ENCODE data around the gene AHNAK2.
"Not testable (repeated sequence)": the region's sequence is repeated elsewhere in the genome, so short reads cannot be mapped to it uniquely, and the experiment has no call there.

AHNAK2 gene

DNA sequence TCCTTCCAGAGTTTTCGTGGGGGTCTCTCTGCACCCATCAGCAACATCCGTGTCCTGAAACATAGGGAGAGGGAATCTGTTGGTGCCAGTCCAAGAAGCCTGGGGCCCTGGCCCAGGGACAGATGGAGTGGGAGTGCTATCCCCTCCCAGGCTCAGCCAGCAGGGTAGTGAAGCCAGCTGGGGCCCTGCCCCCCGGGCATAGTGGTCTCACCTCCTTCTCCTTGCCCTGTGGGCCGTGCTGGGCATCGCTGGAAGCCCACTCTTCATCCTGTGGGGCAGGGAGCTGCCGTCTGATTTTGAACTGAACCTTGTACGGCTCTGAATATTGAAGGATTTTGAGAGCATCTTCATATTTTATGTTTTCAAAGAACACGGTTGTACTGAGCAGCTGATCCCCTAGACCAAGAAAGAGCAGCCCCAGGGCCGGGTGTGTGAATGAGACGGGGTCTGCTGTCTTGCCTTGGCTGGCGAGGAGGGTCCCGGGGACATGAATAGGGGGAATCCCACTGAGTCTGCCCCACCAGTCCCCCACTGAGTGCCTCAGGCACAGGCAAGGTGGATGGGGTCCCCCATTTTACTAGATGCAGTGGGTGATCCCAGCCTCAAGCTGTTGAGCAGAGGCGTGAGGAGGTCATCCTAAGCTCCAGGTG lies 23.3 kb downstream of the AHNAK2 start:
- Histone ChIP-seq H3K27ac (ENCODE audit: low read depth, low read length) (no peak overlapping the region), H3K4me1 (ENCODE audit: control insufficient read depth, low read length) (no peaks in the 10 kb centered on the region), H3K9me2 (replicated peaks; ENCODE audit: control insufficient read depth, low read length) (no peaks in the 10 kb centered on the region), H3K9me3 (ENCODE audit: control insufficient read depth, insufficient read depth, low read length) (no peaks in the 10 kb centered on the region), H3K36me3 (ENCODE audit: control insufficient read depth, low read length) (no peaks in the 10 kb centered on the region), H3K27me3 (ENCODE audit: control insufficient read depth, low read length) (0 out of 2 replicates have a peak, but pooled peaks cover 2% of the 10 kb centered on the region), H3K4me2 (ENCODE audit: low read length) (no peak overlapping the region), H3K4me3 (ENCODE audit: low read length) (no peak overlapping the region), H4K20me1 (ENCODE audit: control insufficient read depth, insufficient read depth, low read depth, low read length) (no peaks in the 10 kb centered on the region), H3F3A (ENCODE audit: control insufficient read depth, insufficient read depth) (no peaks in the 10 kb centered on the region), H3K79me2 (ENCODE audit: control insufficient read depth, low read length) (no peaks in the 10 kb centered on the region)
- no peak for TF ChIP-seq EZH2phosphoT487 (IDR thresholded peaks at IDR 0.05; ENCODE audit: borderline replicate concordance, low read length)
- TF ChIP-seq, protein P1, sequence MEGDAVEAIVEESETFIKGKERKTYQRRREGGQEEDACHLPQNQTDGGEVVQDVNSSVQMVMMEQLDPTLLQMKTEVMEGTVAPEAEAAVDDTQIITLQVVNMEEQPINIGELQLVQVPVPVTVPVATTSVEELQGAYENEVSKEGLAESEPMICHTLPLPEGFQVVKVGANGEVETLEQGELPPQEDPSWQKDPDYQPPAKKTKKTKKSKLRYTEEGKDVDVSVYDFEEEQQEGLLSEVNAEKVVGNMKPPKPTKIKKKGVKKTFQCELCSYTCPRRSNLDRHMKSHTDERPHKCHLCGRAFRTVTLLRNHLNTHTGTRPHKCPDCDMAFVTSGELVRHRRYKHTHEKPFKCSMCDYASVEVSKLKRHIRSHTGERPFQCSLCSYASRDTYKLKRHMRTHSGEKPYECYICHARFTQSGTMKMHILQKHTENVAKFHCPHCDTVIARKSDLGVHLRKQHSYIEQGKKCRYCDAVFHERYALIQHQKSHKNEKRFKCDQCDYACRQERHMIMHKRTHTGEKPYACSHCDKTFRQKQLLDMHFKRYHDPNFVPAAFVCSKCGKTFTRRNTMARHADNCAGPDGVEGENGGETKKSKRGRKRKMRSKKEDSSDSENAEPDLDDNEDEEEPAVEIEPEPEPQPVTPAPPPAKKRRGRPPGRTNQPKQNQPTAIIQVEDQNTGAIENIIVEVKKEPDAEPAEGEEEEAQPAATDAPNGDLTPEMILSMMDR (IDR thresholded peaks at IDR 0.05; ENCODE audit: low read depth, low read length, poor library complexity, severe bottlenecking): no peak

GRCh38 chr14:104953896-104954656 lies 24.1 kb downstream of the AHNAK2 start:
- Histone ChIP-seq H3K36me3 (ENCODE audit: control insufficient read depth, low read length) (no peaks in the 10 kb centered on the region), H3K79me2 (ENCODE audit: control insufficient read depth, low read length) (no peaks in the 10 kb centered on the region), H3K9me3 (ENCODE audit: control insufficient read depth, insufficient read depth, low read length) (no peaks in the 10 kb centered on the region), H3K27ac (ENCODE audit: low read depth, low read length) (no peak overlapping the region), H3K4me1 (ENCODE audit: control insufficient read depth, low read length) (no peaks in the 10 kb centered on the region), H3F3A (ENCODE audit: control insufficient read depth, insufficient read depth) (no peaks in the 10 kb centered on the region), H3K4me3 (ENCODE audit: low read length) (no peak overlapping the region), H3K4me2 (ENCODE audit: low read length) (no peak overlapping the region), H3K27me3 (ENCODE audit: control insufficient read depth, low read length) (0 out of 2 replicates have a peak, but pooled peaks cover 2% of the 10 kb centered on the region), H4K20me1 (ENCODE audit: control insufficient read depth, insufficient read depth, low read depth, low read length) (no peaks in the 10 kb centered on the region), H3K9me2 (replicated peaks; ENCODE audit: control insufficient read depth, low read length) (no peaks in the 10 kb centered on the region)
- TF ChIP-seq, protein P1 (IDR thresholded peaks at IDR 0.05; ENCODE audit: low read depth, low read length, poor library complexity, severe bottlenecking): no peak
- TF ChIP-seq EZH2phosphoT487 (IDR thresholded peaks at IDR 0.05; ENCODE audit: borderline replicate concordance, low read length): no peak

DNA sequence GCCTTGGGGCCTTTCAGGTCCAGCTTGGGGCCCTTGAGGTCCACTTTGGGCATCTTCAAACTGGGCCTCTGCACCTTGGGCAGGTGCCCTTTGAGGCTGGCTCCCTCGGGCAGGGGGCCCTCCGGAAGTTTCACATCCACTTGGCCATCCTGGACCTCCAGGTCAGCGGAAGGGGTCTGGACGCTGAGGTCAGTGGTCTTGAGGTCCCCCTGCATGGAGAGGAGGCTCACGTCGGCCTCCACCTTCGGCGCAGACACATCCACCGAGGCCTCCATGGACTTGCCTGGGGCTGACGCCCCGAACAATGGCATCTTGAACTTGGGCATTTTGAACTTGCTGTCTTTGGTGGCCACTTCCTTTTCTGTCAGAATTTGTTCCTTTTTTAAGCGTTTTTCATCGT lies 25.1 kb downstream of the AHNAK2 start:
- Histone ChIP-seq H4K20me1 (ENCODE audit: control insufficient read depth, insufficient read depth, low read depth, low read length) (no peaks in the 10 kb centered on the region), H3K36me3 (ENCODE audit: control insufficient read depth, low read length) (no peaks in the 10 kb centered on the region), H3K4me3 (ENCODE audit: low read length) (no peak overlapping the region), H3K4me1 (ENCODE audit: control insufficient read depth, low read length) (no peaks in the 10 kb centered on the region), H3F3A (ENCODE audit: control insufficient read depth, insufficient read depth) (no peaks in the 10 kb centered on the region), H3K27me3 (ENCODE audit: control insufficient read depth, low read length) (0 out of 2 replicates have a peak, but pooled peaks cover 2% of the 10 kb centered on the region), H3K9me2 (replicated peaks; ENCODE audit: control insufficient read depth, low read length) (no peaks in the 10 kb centered on the region), H3K4me2 (ENCODE audit: low read length) (no peak overlapping the region), H3K79me2 (ENCODE audit: control insufficient read depth, low read length) (no peaks in the 10 kb centered on the region), H3K27ac (ENCODE audit: low read depth, low read length) (no peak overlapping the region), H3K9me3 (ENCODE audit: control insufficient read depth, insufficient read depth, low read length) (no peaks in the 10 kb centered on the region)
- TF ChIP-seq EZH2phosphoT487 (IDR thresholded peaks at IDR 0.05; ENCODE audit: borderline replicate concordance, low read length): no peak
- TF ChIP-seq, protein P1 (IDR thresholded peaks at IDR 0.05; ENCODE audit: low read depth, low read length, poor library complexity, severe bottlenecking): no peak

DNA sequence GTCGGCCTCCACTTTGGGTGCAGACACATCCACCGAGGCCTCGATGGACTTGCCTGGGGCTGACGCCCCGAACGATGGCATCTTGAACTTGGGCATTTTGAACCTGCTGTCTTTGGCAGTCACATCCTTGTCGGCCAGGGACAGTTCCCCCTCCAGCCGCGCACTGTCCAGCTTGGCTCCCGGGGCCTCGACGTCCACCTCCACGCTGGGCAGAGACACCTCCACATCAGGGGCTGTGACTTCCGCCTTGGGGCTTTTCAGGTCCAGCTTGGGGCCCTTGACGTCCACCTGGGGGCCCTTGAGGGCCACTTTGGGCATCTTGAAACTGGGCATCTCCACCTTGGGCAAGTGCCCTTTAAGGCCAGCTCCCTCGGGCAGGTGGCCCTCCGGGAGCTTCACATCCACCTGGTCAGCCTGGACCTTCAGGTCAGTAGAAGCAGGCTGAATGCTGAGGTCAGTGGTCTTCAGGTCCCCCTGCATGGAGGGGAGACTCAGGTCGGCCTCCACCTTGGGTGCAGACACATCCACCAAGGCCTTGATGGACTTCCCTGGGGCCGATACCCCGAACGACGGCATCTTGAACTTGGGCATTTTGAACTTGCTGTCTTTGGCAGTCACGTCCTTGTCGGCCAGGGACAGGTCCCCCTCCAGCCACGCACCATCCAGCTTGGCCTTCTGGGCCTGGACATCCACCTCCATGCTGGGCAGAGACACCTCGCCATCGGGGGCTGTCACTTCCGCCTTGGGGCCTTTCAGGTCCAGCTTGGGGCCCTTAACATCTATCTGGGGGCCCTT lies 26.1 kb downstream of the AHNAK2 start:
- H3K4me3 ChIP-seq (ENCODE audit: low read length); H3K9me2 ChIP-seq (replicated peaks; ENCODE audit: control insufficient read depth, low read length); H3K27me3 ChIP-seq (ENCODE audit: control insufficient read depth, low read length); H3K4me1 ChIP-seq (ENCODE audit: control insufficient read depth, low read length); H3K27ac ChIP-seq (ENCODE audit: low read depth, low read length); H3F3A ChIP-seq (ENCODE audit: control insufficient read depth, insufficient read depth); H3K4me2 ChIP-seq (ENCODE audit: low read length); H3K36me3 ChIP-seq (ENCODE audit: control insufficient read depth, low read length); H4K20me1 ChIP-seq (ENCODE audit: control insufficient read depth, insufficient read depth, low read depth, low read length); H3K79me2 ChIP-seq (ENCODE audit: control insufficient read depth, low read length); H3K9me3 ChIP-seq (ENCODE audit: control insufficient read depth, insufficient read depth, low read length): not testable (repeated sequence)

DNA sequence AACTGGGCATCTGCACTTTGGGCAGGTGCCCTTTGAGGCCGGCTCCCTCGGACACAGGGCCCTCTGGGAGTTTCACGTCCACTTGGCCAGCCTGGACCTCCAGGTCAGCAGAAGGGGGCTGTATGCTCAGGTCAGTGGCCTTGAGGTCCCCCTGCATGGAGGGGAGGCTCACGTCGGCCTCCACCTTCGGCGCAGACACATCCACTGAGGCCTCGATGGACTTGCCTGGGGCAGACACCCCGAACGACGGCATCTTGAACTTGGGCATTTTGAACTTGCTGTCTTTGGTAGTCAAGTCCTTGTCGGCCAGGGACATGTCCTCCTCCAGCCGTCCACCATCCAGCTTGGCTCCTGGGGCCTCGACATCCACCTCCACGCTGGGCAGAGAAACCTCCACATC lies 27.5 kb downstream of the AHNAK2 start:
- not testable (repeated sequence) for H3K36me3 ChIP-seq (ENCODE audit: control insufficient read depth, low read length); H3K9me3 ChIP-seq (ENCODE audit: control insufficient read depth, insufficient read depth, low read length); H3K27me3 ChIP-seq (ENCODE audit: control insufficient read depth, low read length); H4K20me1 ChIP-seq (ENCODE audit: control insufficient read depth, insufficient read depth, low read depth, low read length); H3K9me2 ChIP-seq (replicated peaks; ENCODE audit: control insufficient read depth, low read length); H3K4me1 ChIP-seq (ENCODE audit: control insufficient read depth, low read length); H3K27ac ChIP-seq (ENCODE audit: low read depth, low read length); H3F3A ChIP-seq (ENCODE audit: control insufficient read depth, insufficient read depth); H3K4me2 ChIP-seq (ENCODE audit: low read length); H3K4me3 ChIP-seq (ENCODE audit: low read length); H3K79me2 ChIP-seq (ENCODE audit: control insufficient read depth, low read length)

Measured in DOHH2 (cell line).